K562 (cell line): ENCODE results near the gene CACTIN. TPM values are rescaled to one million over a fixed set of nuclear protein-coding genes. Genes with fewer than 3 reads are reported as not detected.

ENCODE experiments used
- ATAC-seq: fragments of 200-7000 bp; cut with Tn5 transposase; 3 replicates; pipeline ENCODE4 v1.9.1; 2020; ENCODE audit warnings: moderate library complexity
- BruUV-seq: library from RNA; stranded (reverse); fragments of 400-500 nt; replicated peaks from 2 replicates; lab custom pipeline; 2021; lab: Mats Ljungman, UMichigan
- CTCF ChIA-PET: fragments of 300-600 bp; formaldehyde crosslinking; extraction: SDS; loops from one replicate; lab custom pipeline; 2021; ENCODE audit warnings: low intra/inter-chr PET ratio; lab: Yijun Ruan, JAX
- POLR2A ChIA-PET: fragments of 300-600, 350-650 bp; sonication (Branson Sonifier 250); formaldehyde crosslinking; extraction: SDS; loops from one replicate; lab custom pipeline; 2021; ENCODE audit warnings: antibody characterized with exemption, inconsistent platforms; lab: Yijun Ruan, JAX
- DNase-seq, 4 experiments: peaks; one replicate each; pipeline versions ENCODE4 v3.0.0 to v3.0.0-alpha.2; 2011 to 2018; ENCODE audit warnings: low spot score in 3 of 4, mixed read lengths in 3 of 4; ENCODE audit errors: extremely low read depth in 1 of 4
- FAIRE-seq: peaks from 2 replicates; lab custom pipeline; 2011; peaks lifted over from hg19 to GRCh38; lab: Jason Lieb, UNC
- H2AFZ ChIP-seq: 2 replicates; pipeline ENCODE4 v1.6.0; 2011; ENCODE audit warnings: low read depth, low read length, control low read depth, inconsistent platforms
- H3K27ac ChIP-seq: fragments of 200-600 bp; 3 replicates; pipeline ENCODE4 v1.8.0; 2011; ENCODE audit warnings: low read depth, mild to moderate bottlenecking, control low read depth, inconsistent platforms, low read length, moderate library complexity, mixed read lengths; ENCODE audit errors: extremely low read depth
- H3K27me3 ChIP-seq, 2 experiments: fragments of 300-600 bp in 1 of 2; 2 replicates in 1 of 2; 3 replicates in 1 of 2; pipeline versions ENCODE4 v1.6.0 to v1.8.0; 2011; ENCODE audit warnings: inconsistent platforms in 2 of 2, low read length in 2 of 2, mild to moderate bottlenecking in 1 of 2, mixed read lengths in 1 of 2, moderate library complexity in 1 of 2; ENCODE audit not compliant: control insufficient read depth in 2 of 2, insufficient read depth in 2 of 2
- H3K36me3 ChIP-seq: fragments of 300-600 bp; 3 replicates; pipeline ENCODE4 v1.8.0; 2011; ENCODE audit warnings: mild to moderate bottlenecking, low read length, inconsistent platforms; ENCODE audit not compliant: control insufficient read depth, insufficient read depth
- H3K4me1 ChIP-seq, 2 experiments: fragments of 200-600 bp in 1 of 2; replicated peaks in 1 of 2; 2 replicates in 1 of 2; 3 replicates in 1 of 2; pipeline versions ENCODE4 v1.5.1 to v1.8.0; 2011; ENCODE audit warnings: inconsistent platforms in 2 of 2, low read length in 2 of 2, mild to moderate bottlenecking in 1 of 2, mixed read lengths in 1 of 2, moderate library complexity in 1 of 2; ENCODE audit not compliant: control insufficient read depth in 2 of 2, insufficient read depth in 2 of 2
- H3K4me2 ChIP-seq: 2 replicates; pipeline ENCODE4 v1.6.1; 2011; ENCODE audit warnings: low read length, control low read depth, inconsistent platforms, mixed read lengths; ENCODE audit not compliant: insufficient read depth
- H3K4me3 ChIP-seq: fragments of 200-600 bp; sonication (generic), shearing (Covaris generic); 2 replicates; pipeline ENCODE4 v1.5.1; 2016; ENCODE audit warnings: control low read depth, inconsistent platforms
- H3K79me2 ChIP-seq: fragments of 200-600 bp; 3 replicates; pipeline ENCODE4 v1.8.0; 2011; ENCODE audit warnings: low read length, inconsistent platforms; ENCODE audit not compliant: control insufficient read depth, insufficient read depth
- H3K9ac ChIP-seq, 2 experiments: 2 replicates each; pipeline versions ENCODE4 v1.6.0 to v1.6.1; 2011; ENCODE audit warnings: low read depth in 2 of 2, low read length in 2 of 2, control low read depth in 1 of 2, inconsistent platforms in 1 of 2, mild to moderate bottlenecking in 1 of 2, mixed read lengths in 1 of 2; ENCODE audit not compliant: insufficient read depth in 1 of 2
- H3K9me1 ChIP-seq: one replicate; pipeline ENCODE4 v1.6.0; 2011; ENCODE audit warnings: inconsistent platforms, mild to moderate bottlenecking, low read length, moderate library complexity; ENCODE audit not compliant: control insufficient read depth, insufficient read depth
- H3K9me3 ChIP-seq: replicated peaks from 2 replicates; pipeline ENCODE4 v1.5.1; 2011; ENCODE audit warnings: low read depth, low read length, inconsistent platforms; ENCODE audit not compliant: control insufficient read depth, insufficient read depth
- H4K20me1 ChIP-seq: replicated peaks from 2 replicates; pipeline ENCODE4 v1.6.1; 2011; ENCODE audit warnings: low read length, inconsistent platforms, mixed read lengths; ENCODE audit not compliant: control insufficient read depth, insufficient read depth
- CBX2 ChIP-seq: fragments of 200-600 bp; sonication (generic); IDR thresholded peaks from one replicate; pipeline ENCODE4 v1.6.1; 2012; ENCODE audit warnings: mild to moderate bottlenecking, low read length, inconsistent platforms; ENCODE audit not compliant: insufficient read depth, poor library complexity, severe bottlenecking
- CREBBP ChIP-seq: IDR thresholded peaks from one replicate; pipeline ENCODE4 v1.6.1; 2012; ENCODE audit warnings: low read depth, mild to moderate bottlenecking, control low read depth, inconsistent platforms, low read length
- JUNB ChIP-seq: fragments of 450-650 bp; formaldehyde crosslinking; conservative IDR thresholded peaks from 2 replicates; pipeline ENCODE4 v1.4.0; 2020; ENCODE audit warnings: mild to moderate bottlenecking
- KHSRP ChIP-seq: fragments of 450-650 bp; IDR thresholded peaks from 2 replicates; pipeline ENCODE4 v1.6.1; 2017
- SLC30A9 ChIP-seq: fragments of 250-450 bp; sonication (Bioruptor Pico); IDR thresholded peaks from 2 replicates; pipeline ENCODE4 v1.8.0; 2022; ENCODE audit warnings: mild to moderate bottlenecking, moderate library complexity
- TBP ChIP-seq: optimal IDR thresholded peaks from 2 replicates; pipeline ENCODE3; 2011; ENCODE audit warnings: low read depth, low read length, improper control_type of control experiment
- TGIF2 ChIP-seq: sonication (generic); formaldehyde crosslinking; IDR thresholded peaks from 2 replicates; pipeline ENCODE4 v1.8.1; 2022; ENCODE audit warnings: mild to moderate bottlenecking, missing genetic modification reagents, moderate library complexity
- ZNF23 ChIP-seq: fragments of 250-450 bp; sonication (Bioruptor Pico); IDR thresholded peaks from 2 replicates; pipeline ENCODE4 v1.4.0; 2020; ENCODE audit warnings: mild to moderate bottlenecking
- WGBS: fragments of 100-300 bp; shearing (Covaris generic); methylation state at CpG from one replicate; pipeline ENCODE4 v1.1.6; 2016; ENCODE audit warnings: low coverage, mixed read lengths; ENCODE audit not compliant: insufficient coverage; ENCODE audit errors: missing lambda C conversion rate; 5-methylcytosine and 5-hydroxymethylcytosine counted together
- in situ Hi-C: fragments of 300-500 bp; cut with MboI; formaldehyde crosslinking; loops from 4 replicates; pipeline ENCODE4 v1.15.0; 2018; ENCODE audit warnings: inconsistent platforms, mixed read lengths
- intact Hi-C: fragments of 100-400 bp; cut with micrococcal nuclease; formaldehyde crosslinking; loops from 2 replicates; pipeline ENCODE4 v1.14.2; 2022
- polyA plus RNA-seq, 8 experiments: library from polyadenylated mRNA; depleted of rRNA in 4 of 8; stranded (reverse) in 5 of 8; unstranded in 3 of 8; fragments of >200 nt; fragmentation: Nextera tagmentation in 2 of 8; fragmentation: Illumina TruSeq in 1 of 8; extraction: Ambion mirVana in 2 of 8; extraction: Trizol in 1 of 8; gene quantifications; 2 replicates each; pipeline versions ENCODE4 v1.2.1 to v1.2.3, GENCODE V29; 2011 to 2014; ENCODE audit warnings: inconsistent platforms in 1 of 8, missing spikeins in 1 of 8
- total RNA-seq, 7 experiments: library from RNA; depleted of rRNA in 6 of 7; stranded (reverse); fragments of >200 nt in 6 of 7; fragmentation: Illumina TruSeq in 2 of 7; extraction: Trizol in 2 of 7; gene quantifications; 2 replicates each; pipeline versions ENCODE4 v1.2.1 to v1.2.3, GENCODE V29; 2011 to 2021; ENCODE audit warnings: low replicate concordance in 1 of 7
- TF ChIP-seq, protein P1 (sequence below): fragments of 250-450 bp; sonication (Bioruptor Pico); IDR thresholded peaks from 2 replicates; pipeline ENCODE4 v1.8.0; 2021; ENCODE audit warnings: moderate library complexity, mild to moderate bottlenecking, inconsistent platforms
- TF ChIP-seq, protein P2 (sequence below), 3 experiments: IDR thresholded peaks in 2 of 3; conservative IDR thresholded peaks in 1 of 3; 2 replicates each; pipeline ENCODE4 v1.5.1; 2011 to 2012; ENCODE audit warnings: low read length in 3 of 3, mild to moderate bottlenecking in 3 of 3, control low read depth in 2 of 3, improper control_type of control experiment in 1 of 3, inconsistent platforms in 1 of 3, low read depth in 1 of 3, mixed read lengths in 1 of 3, moderate library complexity in 1 of 3; ENCODE audit not compliant: insufficient read depth in 2 of 3

CACTIN gene
- total and polyA plus RNA-seq, 9 of the 15 experiments (the other 6 are each of a cell fraction or from before 2014, with no cell fraction given): 0.15 to 49.2 (median 15.0) TPM

DNA sequence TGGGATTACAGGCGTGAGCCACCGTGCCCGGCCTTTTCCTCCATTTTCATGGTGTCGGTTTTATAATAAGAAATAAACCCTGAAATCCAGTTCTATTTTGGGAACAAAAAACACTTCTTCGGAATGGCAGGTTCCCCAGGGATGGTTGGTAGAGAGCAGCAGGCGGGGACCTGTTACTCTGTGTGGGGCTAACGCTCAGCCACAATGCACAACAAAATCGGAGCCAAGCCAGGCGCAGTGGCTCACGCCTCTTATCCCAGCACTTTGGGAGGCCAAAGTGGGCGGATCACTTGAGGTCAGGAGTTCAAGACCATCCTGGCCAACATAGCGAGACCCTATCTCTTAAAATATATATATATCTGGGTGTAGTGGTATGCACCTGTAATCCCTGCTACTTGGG, 25.6 kb downstream of the CACTIN start:
- WGBS: 88% methylated on average over 12 of the region's 12 CpGs
- Histone ChIP-seq H3K9me1 (peaks cover 2% of the 10 kb centered on the region), H4K20me1 (no peaks in the 10 kb centered on the region), H3K27ac (no peak overlapping the region), H3K4me1 (peaks cover 9 to 41% of the 10 kb centered on the region in 2 experiments), H3K4me2 (no peak overlapping the region), H3K27me3 (no peaks in the 10 kb centered on the region), H2AFZ (no peak overlapping the region), H3K9ac (no peak overlapping the region), H3K79me2 (peaks cover 24% of the 10 kb centered on the region), H3K4me3 (no peak overlapping the region), H3K36me3 (peaks cover 24% of the 10 kb centered on the region; the same call in 1 of the 3 replicates), H3K9me3 (no peaks in the 10 kb centered on the region)
- no peak for ATAC-seq
- no peak for FAIRE-seq
- intact Hi-C loops: loop anchor here (10.0 kb wide), 1 partner anchor 56 kb away; no protein-coding TSS in a partner anchor
- DNase-seq: no peak
- in situ Hi-C loops: no loop called here
- no TSS peak for BruUV-seq
- ChIA-PET CTCF (no interaction called here), POLR2A (interaction anchor here (1.7 kb wide), 1 partner anchor 9 kb away, joined by 4 read pairs; no protein-coding TSS in a partner anchor)
- no peak for TF ChIP-seq KHSRP
- TF ChIP-seq, protein P1, sequence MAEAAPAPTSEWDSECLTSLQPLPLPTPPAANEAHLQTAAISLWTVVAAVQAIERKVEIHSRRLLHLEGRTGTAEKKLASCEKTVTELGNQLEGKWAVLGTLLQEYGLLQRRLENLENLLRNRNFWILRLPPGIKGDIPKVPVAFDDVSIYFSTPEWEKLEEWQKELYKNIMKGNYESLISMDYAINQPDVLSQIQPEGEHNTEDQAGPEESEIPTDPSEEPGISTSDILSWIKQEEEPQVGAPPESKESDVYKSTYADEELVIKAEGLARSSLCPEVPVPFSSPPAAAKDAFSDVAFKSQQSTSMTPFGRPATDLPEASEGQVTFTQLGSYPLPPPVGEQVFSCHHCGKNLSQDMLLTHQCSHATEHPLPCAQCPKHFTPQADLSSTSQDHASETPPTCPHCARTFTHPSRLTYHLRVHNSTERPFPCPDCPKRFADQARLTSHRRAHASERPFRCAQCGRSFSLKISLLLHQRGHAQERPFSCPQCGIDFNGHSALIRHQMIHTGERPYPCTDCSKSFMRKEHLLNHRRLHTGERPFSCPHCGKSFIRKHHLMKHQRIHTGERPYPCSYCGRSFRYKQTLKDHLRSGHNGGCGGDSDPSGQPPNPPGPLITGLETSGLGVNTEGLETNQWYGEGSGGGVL: no peak

DNA sequence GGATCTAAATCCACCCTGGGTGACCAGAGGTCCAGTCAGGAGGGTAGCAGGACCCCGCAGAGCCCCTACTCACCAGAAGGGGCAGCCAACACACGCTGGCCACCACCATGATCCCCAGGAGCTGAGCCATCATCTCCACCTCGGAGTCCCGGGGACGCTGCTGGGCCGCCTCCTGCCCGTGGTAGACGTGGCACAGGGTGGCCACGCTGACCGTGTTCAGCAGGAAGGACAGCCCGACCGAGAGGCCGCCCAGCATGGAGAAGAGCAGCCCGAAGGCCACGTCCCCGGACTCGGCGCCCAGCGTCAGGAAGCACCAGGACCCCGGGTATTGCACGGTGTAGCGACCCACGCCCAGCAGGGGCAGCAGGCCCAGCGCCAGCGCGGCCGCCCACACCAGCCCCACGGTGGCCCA, 26.8 kb downstream of the CACTIN start:
- H3K36me3 ChIP-seq: peaks cover 24% of the 10 kb centered on the region; the same call in 1 of the 3 replicates
- FAIRE-seq: no peak
- TF ChIP-seq, protein P2, sequence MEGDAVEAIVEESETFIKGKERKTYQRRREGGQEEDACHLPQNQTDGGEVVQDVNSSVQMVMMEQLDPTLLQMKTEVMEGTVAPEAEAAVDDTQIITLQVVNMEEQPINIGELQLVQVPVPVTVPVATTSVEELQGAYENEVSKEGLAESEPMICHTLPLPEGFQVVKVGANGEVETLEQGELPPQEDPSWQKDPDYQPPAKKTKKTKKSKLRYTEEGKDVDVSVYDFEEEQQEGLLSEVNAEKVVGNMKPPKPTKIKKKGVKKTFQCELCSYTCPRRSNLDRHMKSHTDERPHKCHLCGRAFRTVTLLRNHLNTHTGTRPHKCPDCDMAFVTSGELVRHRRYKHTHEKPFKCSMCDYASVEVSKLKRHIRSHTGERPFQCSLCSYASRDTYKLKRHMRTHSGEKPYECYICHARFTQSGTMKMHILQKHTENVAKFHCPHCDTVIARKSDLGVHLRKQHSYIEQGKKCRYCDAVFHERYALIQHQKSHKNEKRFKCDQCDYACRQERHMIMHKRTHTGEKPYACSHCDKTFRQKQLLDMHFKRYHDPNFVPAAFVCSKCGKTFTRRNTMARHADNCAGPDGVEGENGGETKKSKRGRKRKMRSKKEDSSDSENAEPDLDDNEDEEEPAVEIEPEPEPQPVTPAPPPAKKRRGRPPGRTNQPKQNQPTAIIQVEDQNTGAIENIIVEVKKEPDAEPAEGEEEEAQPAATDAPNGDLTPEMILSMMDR (IDR thresholded peaks at IDR 0.05 in 2 of 3, conservative IDR thresholded peaks at IDR 0.05 in 1 of 3; ENCODE audit: insufficient read depth in 2 of 3, low read depth in 1 of 3, low read length in 3 of 3): peak; percentile 14 to 33 (median 32); a peak in 3 of 6 replicates
- TF ChIP-seq CREBBP (no peak), CBX2 (no peak), JUNB (no peak), ZNF23 (CRISPR knock-in tag) (no peak), TBP (no peak), TGIF2 (CRISPR knock-in tag) (no peak), SLC30A9 (CRISPR knock-in tag) (no peak)

More for the DNA sequence above, 26.8 kb downstream of the CACTIN start:
- WGBS: 99% methylated on average over 22 of the region's 28 CpGs
- CTCF ChIA-PET: no interaction called here
- H3K27me3 ChIP-seq: no peaks in the 10 kb centered on the region
- POLR2A ChIA-PET: no interaction called here
- peaks cover 11% of the 10 kb centered on the region for H3K79me2 ChIP-seq
- in situ Hi-C loops (no loop called here), intact Hi-C loops (loop anchor here (10.0 kb wide), 1 partner anchor 55 kb away; no protein-coding TSS in a partner anchor)
- H4K20me1 ChIP-seq: no peaks in the 10 kb centered on the region
- no peak overlapping the region for H3K27ac ChIP-seq
- H3K9me1 ChIP-seq: peaks cover 2% of the 10 kb centered on the region
- peaks cover 0 to 33% of the 10 kb centered on the region in 2 experiments; a peak in 3 of 5 replicates for H3K4me1 ChIP-seq
- no TSS peak for BruUV-seq
- ATAC-seq (peak; percentile 81), DNase-seq (peak in 1 of 4 experiments; percentile 35)
- no peaks in the 10 kb centered on the region for H3K9me3 ChIP-seq
- H3K4me3 ChIP-seq: no peak overlapping the region
- no peak overlapping the region for H3K9ac ChIP-seq
- no peak overlapping the region for H2AFZ ChIP-seq
- no peak overlapping the region for H3K4me2 ChIP-seq
